Effector CD8-positive, alpha-beta T cell (primary cell): Measurements from ENCODE around the gene MED12L.

Experiments
- DNase-seq: peaks from one replicate; lab custom pipeline; 2025; lab: John Stamatoyannopoulos, UW

MED12L gene

GRCh38 chr3:151299006-151299405 is 213.5 kb downstream of the MED12L start:
- DNase-seq, result no peak

- no peak for DNase-seq
Observed at GRCh38 chr3:151300539-151300938, 215.1 kb downstream of the MED12L start.

GRCh38 chr3:151301787-151302186 is 216.3 kb downstream of the MED12L start:
- no peak for DNase-seq

GRCh38 chr3:151303751-151304150 is 218.3 kb downstream of the MED12L start:
- no peak for DNase-seq

GRCh38 chr3:151305060-151305774 is 219.8 kb downstream of the MED12L start:
- DNase-seq, result no peak

GRCh38 chr3:151305775-151306151 is 220.3 kb downstream of the MED12L start:
- no peak for DNase-seq

GRCh38 chr3:151306168-151306810 is 220.8 kb downstream of the MED12L start:
- no peak for DNase-seq

- no peak for DNase-seq
Observed at GRCh38 chr3:151307131-151307530, 221.7 kb downstream of the MED12L start.

GRCh38 chr3:151307583-151308488 is 222.4 kb downstream of the MED12L start:
- no peak for DNase-seq

- DNase-seq, result no peak
Observed at GRCh38 chr3:151309566-151309965, 224.1 kb downstream of the MED12L start.

- DNase-seq, result no peak
Observed at GRCh38 chr3:151312972-151313371, 227.5 kb downstream of the MED12L start.

- no peak for DNase-seq
Observed at GRCh38 chr3:151314137-151314536, 228.7 kb downstream of the MED12L start.

- DNase-seq, result no peak
Observed at GRCh38 chr3:151314593-151314992, 229.1 kb downstream of the MED12L start.

GRCh38 chr3:151315136-151315535 is 229.7 kb downstream of the MED12L start:
- DNase-seq, result no peak

GRCh38 chr3:151315846-151316245 is 230.4 kb downstream of the MED12L start:
- no peak for DNase-seq

GRCh38 chr3:151316267-151316991 is 231.0 kb downstream of the MED12L start, which contains the start of gene GPR87:
Gene GPR87, minus strand, starts transcription at chr3:151316820. Its CDS starts 16,720 bp downstream, at chr3:151300100.
- no peak for DNase-seq

- DNase-seq, result no peak
Observed at GRCh38 chr3:151318313-151318712, 232.8 kb downstream of the MED12L start.

- no peak for DNase-seq
Observed at GRCh38 chr3:151318991-151319390, 233.5 kb downstream of the MED12L start.

GRCh38 chr3:151319628-151320027 is 234.2 kb downstream of the MED12L start:
- DNase-seq, result no peak

GRCh38 chr3:151320131-151320530 is 234.7 kb downstream of the MED12L start:
- no peak for DNase-seq

- DNase-seq, result no peak
Observed at GRCh38 chr3:151321526-151321925, 236.1 kb downstream of the MED12L start.

- no peak for DNase-seq
Observed at GRCh38 chr3:151322511-151322910, 237.0 kb downstream of the MED12L start.
